Adrenal gland (tissue), 12 donors: Measurements from ENCODE around the gene PRDM15. TPM values are rescaled to one million over a fixed set of nuclear protein-coding genes. Genes with fewer than 3 reads are reported as not detected.
A peak's percentile ranks its signal among the peaks of the same experiment; 100 is the strongest.

ENCODE experiments used
- DNase-seq, 7 donors: peaks; one replicate each; pipeline ENCODE4 v3.0.0-alpha.2; 2019 to 2020
- H3K27ac ChIP-seq, 5 donors: fragments of 200-600 bp; sonication (generic) in 4 of 5; 1 replicate in 3 of 5; 2 replicates in 2 of 5; pipeline versions ENCODE4 v1.5.1 to v1.8.0; 2016 to 2020; ENCODE audit warnings: mild to moderate bottlenecking in 1 of 5
- H3K27me3 ChIP-seq: fragments of 200-600 bp; 2 replicates; pipeline ENCODE4 v1.8.0; 2021
- H3K36me3 ChIP-seq, 2 donors: fragments of 200-600 bp; replicated peaks in 1 of 2; 1 replicate in 1 of 2; 2 replicates in 1 of 2; pipeline versions ENCODE4 v1.5.1 to v1.8.0; 2018 to 2022
- H3K4me1 ChIP-seq, 2 donors: fragments of 200-600 bp; replicated peaks in 1 of 2; 1 replicate in 1 of 2; 2 replicates in 1 of 2; pipeline versions ENCODE4 v1.5.1 to v1.8.0; 2018 to 2021
- H3K4me3 ChIP-seq, 4 donors: fragments of 200-600 bp; sonication (generic) in 3 of 4; one replicate each; pipeline ENCODE4 v1.5.1; 2016 to 2018
- H3K9me3 ChIP-seq, 3 donors: fragments of 200-600 bp; sonication (generic) in 1 of 3; replicated peaks in 1 of 3; 1 replicate in 2 of 3; 2 replicates in 1 of 3; pipeline versions ENCODE4 v1.5.1 to v1.8.0; 2016 to 2021
- POLR2A ChIP-seq, 2 donors: fragments of 450-650 bp; IDR thresholded peaks; one replicate each; pipeline ENCODE4 v1.6.1; 2017; ENCODE audit warnings: antibody characterized with exemption in 2 of 2, mild to moderate bottlenecking in 2 of 2, moderate library complexity in 1 of 2
- WGBS, 4 donors: extraction: QIAGEN DNeasy Blood & Tissue Kit in 2 of 4; methylation state at CpG; one replicate each; pipeline versions ENCODE4 v1.1.5 to v1.1.7; 2013 to 2017; 5-methylcytosine and 5-hydroxymethylcytosine counted together
- intact Hi-C, 2 donors: fragments of 100-400 bp; cut with DNase I; formaldehyde crosslinking; loops; one replicate each; pipeline versions ENCODE4 v1.14.1 to v1.15.0; 2022 to 2023
- polyA plus RNA-seq, 3 donors: library from polyadenylated mRNA; stranded (reverse); fragments of 200-250 nt in 2 of 3; fragments of 350-450 nt in 1 of 3; fragmentation: Illumina TruSeq in 1 of 3; extraction: RNeasy Lipid Tissue Mini Kit (QIAGEN cat#74804) in 1 of 3; gene quantifications; one replicate each; pipeline ENCODE4 v1.2.3, GENCODE V29; 2013 to 2014
- total RNA-seq, 9 donors: library from RNA; depleted of rRNA in 4 of 9; stranded (reverse); fragments of >200 nt in 4 of 9; fragments of 120-200 nt in 1 of 9; fragmentation: NEBNext Ultra II Directional in 1 of 9; extraction: Animal tissue kit (Norgen Biotek cat#: 25700) in 1 of 9; gene quantifications; one replicate each; pipeline versions ENCODE4 v1.1.0 to v1.2.4, GENCODE V29; 2013 to 2023
- TF ChIP-seq, protein P1 (sequence below), 6 experiments: fragments of 450-650 bp in 4 of 6; fragments of 200-600 bp in 2 of 6; sonication (generic) in 1 of 6; IDR thresholded peaks; 1 replicate in 5 of 6; 2 replicates in 1 of 6; pipeline versions ENCODE4 v1.5.1 to v1.8.0; 2016 to 2021; ENCODE audit warnings: antibody characterized with exemption in 6 of 6, mild to moderate bottlenecking in 2 of 6, moderate library complexity in 1 of 6
- donor health status: healthy with polysubstance abuse.
- donor health status: Bipolar disorder and iron deficiency.
- donor health status: DM: yes; HTN: yes; CAD: no.
- donor health status: DM: no; HTN: no; CAD: no.
- donor health status: DM: no; HTN: no; CAD: no.
- donor health status: DM: yes; HTN: yes; CAD: no.

PRDM15 gene
- total and polyA plus RNA-seq, 12 donors = 2.9 to 6.7 (median 4.0) TPM

DNA sequence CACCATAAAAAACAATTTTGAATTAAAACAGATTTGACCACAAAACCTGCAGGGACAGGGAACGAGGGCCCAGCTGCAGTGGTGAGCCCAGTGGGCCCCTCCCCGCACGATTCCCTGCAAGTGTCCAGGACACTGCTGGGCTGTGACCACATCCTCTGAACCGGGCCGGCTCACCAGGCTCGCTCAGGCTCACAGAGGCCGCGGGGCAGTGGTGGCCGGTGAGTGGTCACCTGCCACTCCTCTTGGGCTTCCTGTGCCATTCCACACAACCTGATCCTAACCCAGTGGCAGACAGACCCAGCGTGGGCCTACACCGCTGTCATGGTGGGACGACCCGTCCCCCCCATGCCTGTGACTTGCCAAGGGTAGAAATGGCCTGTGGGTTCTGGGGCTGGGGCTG is 75.8 kb downstream of the PRDM15 start:
- Histone ChIP-seq H3K27me3 (no peaks in the 10 kb centered on the region), H3K4me1 (no peaks in the 10 kb centered on the region), H3K27ac (no peak overlapping the region), H3K36me3 (peaks cover 0 to 14% of the 10 kb centered on the region in 2 donors), H3K9me3 (no peaks in the 10 kb centered on the region), H3K4me3 (no peak overlapping the region)
- whole genome bisulfite sequencing, 4 donors = 69 to 94% (median 91%) methylated on average over 6 to 13 of the region's 13 CpGs
- no peak for TF ChIP-seq POLR2A (IDR thresholded peaks at IDR 0.05)
- TF ChIP-seq, protein P1, sequence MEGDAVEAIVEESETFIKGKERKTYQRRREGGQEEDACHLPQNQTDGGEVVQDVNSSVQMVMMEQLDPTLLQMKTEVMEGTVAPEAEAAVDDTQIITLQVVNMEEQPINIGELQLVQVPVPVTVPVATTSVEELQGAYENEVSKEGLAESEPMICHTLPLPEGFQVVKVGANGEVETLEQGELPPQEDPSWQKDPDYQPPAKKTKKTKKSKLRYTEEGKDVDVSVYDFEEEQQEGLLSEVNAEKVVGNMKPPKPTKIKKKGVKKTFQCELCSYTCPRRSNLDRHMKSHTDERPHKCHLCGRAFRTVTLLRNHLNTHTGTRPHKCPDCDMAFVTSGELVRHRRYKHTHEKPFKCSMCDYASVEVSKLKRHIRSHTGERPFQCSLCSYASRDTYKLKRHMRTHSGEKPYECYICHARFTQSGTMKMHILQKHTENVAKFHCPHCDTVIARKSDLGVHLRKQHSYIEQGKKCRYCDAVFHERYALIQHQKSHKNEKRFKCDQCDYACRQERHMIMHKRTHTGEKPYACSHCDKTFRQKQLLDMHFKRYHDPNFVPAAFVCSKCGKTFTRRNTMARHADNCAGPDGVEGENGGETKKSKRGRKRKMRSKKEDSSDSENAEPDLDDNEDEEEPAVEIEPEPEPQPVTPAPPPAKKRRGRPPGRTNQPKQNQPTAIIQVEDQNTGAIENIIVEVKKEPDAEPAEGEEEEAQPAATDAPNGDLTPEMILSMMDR (IDR thresholded peaks at IDR 0.05) = no peak
- no peak for DNase-seq
- intact Hi-C loops = no loop called here

DNA sequence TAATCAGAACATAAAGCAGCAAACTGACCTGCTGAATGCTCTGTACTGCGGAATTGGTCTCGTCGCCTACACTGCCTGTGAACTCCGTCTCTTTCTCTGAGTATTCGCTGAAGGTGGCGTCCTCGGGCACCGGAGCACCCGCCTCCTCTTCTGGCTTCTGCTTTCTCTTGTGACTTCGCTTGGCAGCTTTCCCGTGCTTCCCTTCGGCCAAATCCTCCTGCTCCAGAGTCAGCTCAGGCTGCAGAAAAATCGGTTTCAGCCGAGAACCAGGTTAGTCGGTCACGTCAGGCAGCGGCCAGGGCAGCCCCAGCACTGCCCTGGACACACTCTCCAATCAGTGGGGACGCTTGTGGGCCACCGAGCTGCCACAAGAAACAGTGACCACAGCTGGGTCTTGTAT is 76.5 kb downstream of the PRDM15 start:
- Histone ChIP-seq H3K36me3 (peaks cover 0 to 14% of the 10 kb centered on the region in 2 donors), H3K9me3 (no peaks in the 10 kb centered on the region), H3K4me3 (no peak overlapping the region), H3K4me1 (no peaks in the 10 kb centered on the region), H3K27me3 (no peaks in the 10 kb centered on the region), H3K27ac (peak overlapping the region in 1 of 5 donors; percentile 38)
- TF ChIP-seq, protein P1 (IDR thresholded peaks at IDR 0.05) = no peak
- no peak for TF ChIP-seq POLR2A (IDR thresholded peaks at IDR 0.05)
- peak in 6 of 7 donors; percentile 36 to 73 (median 64) for DNase-seq
- intact Hi-C loops = no loop called here
- 72 to 77% (median 76%) methylated on average over 19 of the region's 19 CpGs for WGBS, 4 donors

DNA sequence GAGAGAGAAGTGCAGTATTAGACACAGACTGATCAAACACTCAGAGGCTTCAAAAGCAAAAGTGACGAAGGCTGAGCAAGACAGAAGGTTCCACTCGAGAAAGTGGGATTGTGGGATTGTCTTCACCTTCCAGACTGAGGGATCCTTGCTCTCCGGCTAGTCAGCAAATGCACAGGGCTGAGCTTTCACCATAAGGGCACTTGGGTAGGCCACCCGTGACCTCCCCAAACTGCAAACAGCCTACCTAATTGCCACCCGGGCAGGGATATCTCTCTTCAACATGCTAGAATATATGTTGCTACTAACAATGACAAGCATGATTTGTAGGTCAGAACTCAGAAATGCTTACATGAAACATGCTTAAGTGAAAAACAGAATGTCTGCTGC is 77.0 kb downstream of the PRDM15 start:
- Histone ChIP-seq H3K4me1 (no peaks in the 10 kb centered on the region), H3K4me3 (no peak overlapping the region), H3K27ac (peak overlapping the region in 1 of 5 donors; percentile 38), H3K27me3 (no peaks in the 10 kb centered on the region), H3K36me3 (peaks cover 0 to 14% of the 10 kb centered on the region in 2 donors), H3K9me3 (no peaks in the 10 kb centered on the region)
- DNase-seq = no peak
- WGBS, 4 donors = 77 to 90% (median 88%) methylated on average over 5 of the region's 5 CpGs
- TF ChIP-seq POLR2A (IDR thresholded peaks at IDR 0.05) = no peak
- TF ChIP-seq, protein P1 (IDR thresholded peaks at IDR 0.05) = no peak
- intact Hi-C loops = no loop called here

DNA sequence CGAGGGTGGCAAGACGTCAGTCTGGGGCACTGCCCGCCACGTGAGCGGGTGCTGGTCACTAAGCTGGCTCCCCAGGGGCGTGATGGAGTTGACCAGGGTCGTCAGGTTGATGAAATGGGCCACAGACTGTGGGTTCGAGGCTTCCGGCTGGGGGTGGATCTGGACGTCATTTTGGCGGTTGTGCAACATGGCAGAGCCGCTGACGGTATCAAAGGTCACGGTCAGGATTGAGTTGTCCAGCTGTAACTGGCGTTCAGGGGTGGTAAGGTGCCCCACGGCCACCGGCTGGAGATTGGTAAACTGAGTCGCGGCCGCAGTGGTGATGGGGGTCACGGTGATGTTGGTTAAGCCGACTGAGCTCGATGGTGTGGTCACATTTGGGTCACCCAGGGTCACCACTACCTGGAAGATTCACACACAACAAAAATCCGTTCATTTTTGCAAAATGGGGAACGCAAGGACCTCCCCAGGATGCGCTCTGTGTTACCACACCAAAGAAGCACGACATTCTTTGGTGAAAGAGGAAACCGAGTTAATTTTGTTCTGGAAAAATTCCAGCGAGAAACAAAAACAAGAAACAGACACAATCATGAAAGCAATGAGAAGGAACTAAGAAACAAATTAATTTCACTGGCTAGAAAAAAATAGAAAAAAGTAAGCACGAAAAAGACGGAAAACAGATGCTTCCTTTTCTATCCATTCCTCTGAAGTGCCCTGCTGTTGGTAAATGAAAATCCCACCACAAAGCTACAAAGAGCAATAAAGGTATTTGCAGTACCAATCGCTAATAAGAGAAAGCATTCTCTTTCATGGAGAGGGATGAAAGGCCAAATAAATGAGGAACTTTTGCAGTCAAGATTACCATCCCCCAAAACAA is 77.6 kb downstream of the PRDM15 start:
- Histone ChIP-seq H3K27me3 (no peaks in the 10 kb centered on the region), H3K9me3 (no peaks in the 10 kb centered on the region), H3K36me3 (peaks cover 0 to 14% of the 10 kb centered on the region in 2 donors), H3K4me1 (no peaks in the 10 kb centered on the region), H3K27ac (no peak overlapping the region), H3K4me3 (no peak overlapping the region)
- DNase-seq = no peak
- intact Hi-C loops = no loop called here
- 87 to 88% (median 87%) methylated on average over 27 to 32 of the region's 32 CpGs for WGBS, 4 donors
- TF ChIP-seq, protein P1 (IDR thresholded peaks at IDR 0.05) = no peak
- no peak for TF ChIP-seq POLR2A (IDR thresholded peaks at IDR 0.05)
